Measurements from ENCODE around the gene TNPO3. TPM values are rescaled to one million over a fixed set of nuclear protein-coding genes. Genes with fewer than 3 reads are reported as not detected.

The TNPO3 gene
- total and polyA plus RNA-seq, 12 donors: 8.0 to 37.7 (median 29.6) TPM

GRCh38 chr7:128968624-128969023 lies 86.3 kb downstream of the TNPO3 start:
- Histone ChIP-seq H3K4me3 (no peak overlapping the region), H3K27me3 (no peaks in the 10 kb centered on the region), H3K27ac (no peak overlapping the region), H3K9me3 (no peaks in the 10 kb centered on the region), H3K36me3 (peaks cover 0 to 98% (median 72%) of the 10 kb centered on the region in 9 donors), H3K4me1 (peaks cover 0 to 2% (median 0%) of the 10 kb centered on the region in 9 donors)
- DNase-seq (no peak), ATAC-seq (no peak)
- TF ChIP-seq, protein P1, sequence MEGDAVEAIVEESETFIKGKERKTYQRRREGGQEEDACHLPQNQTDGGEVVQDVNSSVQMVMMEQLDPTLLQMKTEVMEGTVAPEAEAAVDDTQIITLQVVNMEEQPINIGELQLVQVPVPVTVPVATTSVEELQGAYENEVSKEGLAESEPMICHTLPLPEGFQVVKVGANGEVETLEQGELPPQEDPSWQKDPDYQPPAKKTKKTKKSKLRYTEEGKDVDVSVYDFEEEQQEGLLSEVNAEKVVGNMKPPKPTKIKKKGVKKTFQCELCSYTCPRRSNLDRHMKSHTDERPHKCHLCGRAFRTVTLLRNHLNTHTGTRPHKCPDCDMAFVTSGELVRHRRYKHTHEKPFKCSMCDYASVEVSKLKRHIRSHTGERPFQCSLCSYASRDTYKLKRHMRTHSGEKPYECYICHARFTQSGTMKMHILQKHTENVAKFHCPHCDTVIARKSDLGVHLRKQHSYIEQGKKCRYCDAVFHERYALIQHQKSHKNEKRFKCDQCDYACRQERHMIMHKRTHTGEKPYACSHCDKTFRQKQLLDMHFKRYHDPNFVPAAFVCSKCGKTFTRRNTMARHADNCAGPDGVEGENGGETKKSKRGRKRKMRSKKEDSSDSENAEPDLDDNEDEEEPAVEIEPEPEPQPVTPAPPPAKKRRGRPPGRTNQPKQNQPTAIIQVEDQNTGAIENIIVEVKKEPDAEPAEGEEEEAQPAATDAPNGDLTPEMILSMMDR (IDR thresholded peaks at IDR 0.05): no peak
- intact Hi-C loops (cut with DNase I): no loop called here
- WGBS, 2 donors: 90 to 91% methylated on average over 1 of the region's 1 CpG

DNA sequence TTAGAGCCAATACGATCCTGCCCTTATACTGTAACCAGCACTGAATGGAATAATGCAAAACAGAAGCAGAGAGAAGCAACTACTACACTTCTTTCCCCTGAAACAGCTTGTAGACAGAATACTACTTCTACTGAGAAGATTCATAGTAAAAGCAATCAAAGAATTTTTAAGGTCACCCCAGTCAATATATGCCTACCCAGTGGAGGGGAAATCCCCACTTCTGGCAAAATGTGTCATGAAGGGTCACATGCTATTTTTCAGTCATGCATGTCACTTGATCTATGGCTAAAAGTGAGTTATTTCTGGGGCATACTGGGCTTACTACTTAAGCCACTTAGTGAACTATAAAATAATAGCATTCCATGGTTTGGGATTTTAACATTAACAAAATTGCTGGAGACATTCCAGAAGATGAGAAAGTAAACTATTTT lies 91.6 kb downstream of the TNPO3 start:
- H3K4me1 ChIP-seq: peaks cover 0 to 4% (median 0%) of the 10 kb centered on the region in 9 donors
- peaks cover 0 to 96% (median 33%) of the 10 kb centered on the region in 9 donors for H3K36me3 ChIP-seq
- no peaks in the 10 kb centered on the region for H3K9me3 ChIP-seq
- TF ChIP-seq, protein P1 (IDR thresholded peaks at IDR 0.05): no peak
- H3K4me3 ChIP-seq: no peak overlapping the region
- WGBS, 2 donors: 92 to 94% methylated on average over 1 of the region's 1 CpG
- intact Hi-C loops (cut with DNase I): no loop called here
- ATAC-seq: no peak
- no peaks in the 10 kb centered on the region for H3K27me3 ChIP-seq
- no peak for DNase-seq
- H3K27ac ChIP-seq: no peak overlapping the region

GRCh38 chr7:128962899-128963298 lies 92.0 kb downstream of the TNPO3 start:
- ATAC-seq: no peak
- H3K9me3 ChIP-seq: no peaks in the 10 kb centered on the region
- H3K4me3 ChIP-seq: no peak overlapping the region
- intact Hi-C loops (cut with DNase I): no loop called here
- H3K36me3 ChIP-seq: peaks cover 0 to 96% (median 32%) of the 10 kb centered on the region in 9 donors
- H3K27ac ChIP-seq: no peak overlapping the region
- H3K27me3 ChIP-seq: no peaks in the 10 kb centered on the region
- TF ChIP-seq, protein P1 (IDR thresholded peaks at IDR 0.05): no peak
- DNase-seq: no peak
- H3K4me1 ChIP-seq: peaks cover 0 to 4% (median 0%) of the 10 kb centered on the region in 9 donors

- Histone ChIP-seq H3K4me3 (no peak overlapping the region), H3K36me3 (peaks cover 0 to 96% (median 33%) of the 10 kb centered on the region in 9 donors), H3K4me1 (peaks cover 0 to 4% (median 0%) of the 10 kb centered on the region in 9 donors), H3K27me3 (no peaks in the 10 kb centered on the region), H3K27ac (no peak overlapping the region), H3K9me3 (no peaks in the 10 kb centered on the region)
- no peak for DNase-seq
- intact Hi-C loops (cut with DNase I): no loop called here
- TF ChIP-seq, protein P1 (IDR thresholded peaks at IDR 0.05): no peak
- 93% methylated on average over 8 of the region's 8 CpGs for WGBS, 2 donors
- ATAC-seq: no peak
Observed at GRCh38 chr7:128961030-128961659, 93.8 kb downstream of the TNPO3 start.
